Astrocyte (in vitro differentiated cells and primary cell): Measurements from ENCODE around the gene KRTAP10-8. TPM values are rescaled to one million over a fixed set of nuclear protein-coding genes. Genes with fewer than 3 reads are reported as not detected.

Experiments used
- DNase-seq: peaks from one replicate; pipeline ENCODE4 v3.0.0-alpha.2; 2010; ENCODE audit warnings: low read depth
- FAIRE-seq: peaks from 2 replicates; lab custom pipeline; 2011; peaks lifted over from hg19 to GRCh38; lab: Jason Lieb, UNC
- H2AFZ ChIP-seq: 2 replicates; pipeline ENCODE4 v1.6.0; 2012; ENCODE audit warnings: low read depth, low read length, inconsistent platforms
- H3K27ac ChIP-seq: 2 replicates; pipeline ENCODE4 v1.5.1; 2011; ENCODE audit warnings: low read depth, low read length, inconsistent platforms
- H3K27me3 ChIP-seq: 2 replicates; pipeline ENCODE4 v1.6.0; 2011; ENCODE audit warnings: low read length, inconsistent platforms; ENCODE audit not compliant: insufficient read depth
- H3K36me3 ChIP-seq: 2 replicates; pipeline ENCODE4 v1.5.1; 2011; ENCODE audit warnings: low read length, inconsistent platforms; ENCODE audit not compliant: insufficient read depth
- H3K4me1 ChIP-seq: 2 replicates; pipeline ENCODE4 v1.5.1; 2011; ENCODE audit warnings: low read length, inconsistent platforms; ENCODE audit not compliant: insufficient read depth
- H3K4me2 ChIP-seq: 2 replicates; pipeline ENCODE4 v1.6.0; 2012; ENCODE audit warnings: low read length, inconsistent platforms
- H3K4me3 ChIP-seq: 2 replicates; pipeline ENCODE4 v1.5.1; 2011; ENCODE audit warnings: low read depth, mild to moderate bottlenecking, low read length, inconsistent platforms; ENCODE audit not compliant: insufficient read depth
- H3K79me2 ChIP-seq: 2 replicates; pipeline ENCODE4 v1.6.0; 2012; ENCODE audit warnings: mild to moderate bottlenecking, low read length, inconsistent platforms; ENCODE audit not compliant: insufficient read depth
- H3K9ac ChIP-seq: 2 replicates; pipeline ENCODE4 v1.6.0; 2012; ENCODE audit warnings: mild to moderate bottlenecking, low read length, inconsistent platforms
- H3K9me3 ChIP-seq: 2 replicates; pipeline ENCODE4 v1.5.1; 2012; ENCODE audit warnings: low read depth, mild to moderate bottlenecking, low read length, inconsistent platforms; ENCODE audit not compliant: insufficient read depth
- H4K20me1 ChIP-seq: 2 replicates; pipeline ENCODE4 v1.6.0; 2012; ENCODE audit warnings: low read length, inconsistent platforms; ENCODE audit not compliant: insufficient read depth
- H3K27ac Mint-ChIP-seq: one replicate; pipeline ENCODE4 v1.8.0; 2021; ENCODE audit warnings: mild to moderate bottlenecking, mixed read lengths; ENCODE audit not compliant: unreplicated experiment
- H3K27me3 Mint-ChIP-seq: one replicate; pipeline ENCODE4 v1.8.0; 2021; ENCODE audit warnings: low read depth, mixed read lengths; ENCODE audit not compliant: unreplicated experiment
- H3K36me3 Mint-ChIP-seq: one replicate; pipeline ENCODE4 v1.8.0; 2021; ENCODE audit warnings: low read depth, mixed read lengths; ENCODE audit not compliant: unreplicated experiment
- H3K4me1 Mint-ChIP-seq: one replicate; pipeline ENCODE4 v1.8.0; 2021; ENCODE audit warnings: low read depth, mixed read lengths; ENCODE audit not compliant: unreplicated experiment
- H3K4me3 Mint-ChIP-seq: one replicate; pipeline ENCODE4 v1.8.0; 2021; ENCODE audit warnings: mild to moderate bottlenecking, moderate library complexity, mixed read lengths; ENCODE audit not compliant: unreplicated experiment
- H3K9me3 Mint-ChIP-seq: one replicate; pipeline ENCODE4 v1.8.0; 2021; ENCODE audit warnings: mild to moderate bottlenecking, mixed read lengths; ENCODE audit not compliant: unreplicated experiment
- EZH2 ChIP-seq: IDR thresholded peaks from 2 replicates; pipeline ENCODE4 v1.6.1; 2012; ENCODE audit warnings: mild to moderate bottlenecking, low read length, inconsistent platforms; ENCODE audit not compliant: insufficient read depth
- total RNA-seq: library from RNA; stranded (reverse); gene quantifications from 2 replicates; pipeline ENCODE4 v1.2.1, GENCODE V29; 2021
- TF ChIP-seq, protein P1 (sequence below): IDR thresholded peaks from 2 replicates; pipeline ENCODE4 v1.5.1; 2011; ENCODE audit warnings: low read depth, mild to moderate bottlenecking, inconsistent platforms, low read length, moderate library complexity; ENCODE audit not compliant: insufficient read depth

Gene KRTAP10-8
- total RNA-seq, 1 donor from 2014 or later, result not detected

DNA sequence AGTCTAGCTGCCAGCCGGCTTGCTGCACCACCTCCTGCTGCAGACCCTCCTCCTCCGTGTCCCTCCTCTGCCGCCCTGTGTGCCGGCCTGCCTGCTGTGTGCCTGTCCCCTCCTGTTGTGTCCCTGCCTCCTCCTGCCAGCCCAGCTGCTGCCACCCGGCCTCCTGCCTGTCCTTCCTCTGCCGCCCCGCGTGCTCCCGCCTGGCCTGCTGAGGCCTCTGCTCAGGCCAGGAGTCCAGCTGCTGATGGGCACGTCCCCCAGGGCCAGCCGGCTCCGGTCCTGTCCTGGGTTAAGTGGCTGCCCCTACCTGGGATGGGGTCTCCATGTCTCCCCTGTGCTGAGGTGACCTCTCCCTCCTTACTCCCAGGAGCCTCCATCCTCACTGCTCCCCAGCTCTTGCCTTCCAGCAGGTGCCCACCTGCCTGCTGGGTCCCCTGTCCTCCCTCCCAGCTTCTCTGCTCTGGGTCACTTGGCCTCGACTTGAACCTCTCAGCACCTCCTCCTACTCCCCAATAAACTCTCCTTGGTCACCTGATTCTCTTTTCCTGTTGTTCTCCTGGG, 870 bp downstream of the KRTAP10-8 start:
- peaks cover 27% of the 10 kb centered on the region for H3K9me3 Mint-ChIP-seq

DNA sequence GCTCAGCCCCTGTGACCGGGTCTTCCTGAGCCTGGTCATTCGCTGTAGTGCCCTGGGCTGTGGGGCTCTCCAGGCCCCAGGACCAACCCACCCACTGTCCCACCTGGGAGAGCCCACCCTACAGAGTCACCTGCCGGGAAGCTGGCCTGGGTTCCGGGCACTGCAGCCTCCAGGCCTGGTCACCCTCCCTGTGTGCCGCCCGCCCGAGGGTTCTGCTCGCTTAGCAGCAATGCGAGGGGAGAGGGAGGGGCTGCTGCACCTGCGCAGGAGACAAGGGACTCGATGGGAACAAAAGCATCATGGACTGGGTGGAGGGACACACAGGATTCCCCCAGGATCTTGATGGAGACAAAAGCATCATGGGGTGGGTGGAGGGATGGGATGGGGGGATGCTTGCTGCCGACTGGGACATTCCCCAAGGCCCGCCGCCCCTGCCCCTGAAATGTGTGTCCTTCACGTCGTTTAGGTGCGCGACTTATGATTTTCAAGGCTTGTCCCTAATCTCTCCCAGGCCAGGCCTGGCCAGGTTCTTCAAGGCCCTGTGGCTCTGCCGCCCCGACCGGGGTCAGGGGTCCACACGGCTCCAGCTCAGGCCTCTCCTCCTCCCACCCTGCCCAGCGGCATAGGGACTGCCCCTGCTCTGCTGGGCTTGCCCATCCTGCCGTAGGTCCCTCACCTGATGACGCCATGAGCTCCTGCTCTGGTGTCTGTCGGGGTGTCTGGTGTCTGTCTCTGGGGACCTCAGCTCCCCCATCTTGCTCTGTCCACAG, 1.7 kb downstream of the KRTAP10-8 start:
- Histone ChIP-seq H2AFZ (no peak overlapping the region), H3K36me3 (no peaks in the 10 kb centered on the region), H3K4me1 (no peaks in the 10 kb centered on the region), H3K4me2 (no peak overlapping the region), H3K27ac (no peak overlapping the region), H4K20me1 (no peaks in the 10 kb centered on the region), H3K9ac (no peak overlapping the region), H3K4me3 (no peak overlapping the region), H3K79me2 (no peaks in the 10 kb centered on the region), H3K27me3 (no peaks in the 10 kb centered on the region), H3K9me3 (peaks cover 9% of the 10 kb centered on the region)
- Mint-ChIP-seq H3K4me1 (no peaks in the 10 kb centered on the region), H3K27ac (no peak overlapping the region), H3K4me3 (no peak overlapping the region), H3K27me3 (peaks cover 19% of the 10 kb centered on the region), H3K36me3 (peaks cover 2% of the 10 kb centered on the region), H3K9me3 (peaks cover 31% of the 10 kb centered on the region)
- no peak for DNase-seq
- TF ChIP-seq EZH2, result no peak
- TF ChIP-seq, protein P1, sequence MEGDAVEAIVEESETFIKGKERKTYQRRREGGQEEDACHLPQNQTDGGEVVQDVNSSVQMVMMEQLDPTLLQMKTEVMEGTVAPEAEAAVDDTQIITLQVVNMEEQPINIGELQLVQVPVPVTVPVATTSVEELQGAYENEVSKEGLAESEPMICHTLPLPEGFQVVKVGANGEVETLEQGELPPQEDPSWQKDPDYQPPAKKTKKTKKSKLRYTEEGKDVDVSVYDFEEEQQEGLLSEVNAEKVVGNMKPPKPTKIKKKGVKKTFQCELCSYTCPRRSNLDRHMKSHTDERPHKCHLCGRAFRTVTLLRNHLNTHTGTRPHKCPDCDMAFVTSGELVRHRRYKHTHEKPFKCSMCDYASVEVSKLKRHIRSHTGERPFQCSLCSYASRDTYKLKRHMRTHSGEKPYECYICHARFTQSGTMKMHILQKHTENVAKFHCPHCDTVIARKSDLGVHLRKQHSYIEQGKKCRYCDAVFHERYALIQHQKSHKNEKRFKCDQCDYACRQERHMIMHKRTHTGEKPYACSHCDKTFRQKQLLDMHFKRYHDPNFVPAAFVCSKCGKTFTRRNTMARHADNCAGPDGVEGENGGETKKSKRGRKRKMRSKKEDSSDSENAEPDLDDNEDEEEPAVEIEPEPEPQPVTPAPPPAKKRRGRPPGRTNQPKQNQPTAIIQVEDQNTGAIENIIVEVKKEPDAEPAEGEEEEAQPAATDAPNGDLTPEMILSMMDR, result no peak
- no peak for FAIRE-seq

More for the DNA sequence above, 870 bp downstream of the KRTAP10-8 start:
- peaks cover 9% of the 10 kb centered on the region for H3K9me3 ChIP-seq
- FAIRE-seq (no peak), DNase-seq (no peak)
- Mint-ChIP-seq H3K27ac (no peak overlapping the region), H3K36me3 (peaks cover 2% of the 10 kb centered on the region), H3K4me1 (no peaks in the 10 kb centered on the region), H3K4me3 (no peak overlapping the region), H3K27me3 (peaks cover 21% of the 10 kb centered on the region)
- no peaks in the 10 kb centered on the region for H3K36me3 ChIP-seq
- no peaks in the 10 kb centered on the region for H3K27me3 ChIP-seq
- no peak overlapping the region for H2AFZ ChIP-seq
- no peak overlapping the region for H3K4me3 ChIP-seq
- H3K79me2 ChIP-seq, result no peaks in the 10 kb centered on the region
- no peak overlapping the region for H3K4me2 ChIP-seq
- no peaks in the 10 kb centered on the region for H4K20me1 ChIP-seq
- TF ChIP-seq, protein P1, result no peak
- TF ChIP-seq EZH2, result no peak
- H3K9ac ChIP-seq, result no peak overlapping the region
- no peaks in the 10 kb centered on the region for H3K4me1 ChIP-seq
- no peak overlapping the region for H3K27ac ChIP-seq
